Activated T-helper 17 cell treated with anti-CD3 and anti-CD28 coated beads, Interleukin-2, amount 50 U/mL, for 72 hours (primary cell): ENCODE data around the gene NEUROD4. TPM values are rescaled to one million over a fixed set of nuclear protein-coding genes. Genes with fewer than 3 reads are reported as not detected.

Experiments used
- ATAC-seq: fragments of 150-1000 bp; cut with Tn5 transposase; replicated peaks from 2 replicates; pipeline ENCODE4 v1.10.0; 2021; ENCODE audit warnings: mild to moderate bottlenecking, moderate library complexity
- H3K27ac Mint-ChIP-seq: one replicate; pipeline ENCODE4 v1.8.0; 2022; ENCODE audit warnings: mixed read lengths
- H3K27me3 Mint-ChIP-seq: one replicate; pipeline ENCODE4 v1.8.0; 2022; ENCODE audit warnings: mixed read lengths
- H3K36me3 Mint-ChIP-seq: one replicate; pipeline ENCODE4 v1.8.0; 2022; ENCODE audit warnings: low read depth, mild to moderate bottlenecking, mixed read lengths
- H3K4me1 Mint-ChIP-seq: one replicate; pipeline ENCODE4 v1.8.0; 2022; ENCODE audit warnings: mixed read lengths
- H3K4me3 Mint-ChIP-seq: one replicate; pipeline ENCODE4 v1.8.0; 2022; ENCODE audit warnings: mild to moderate bottlenecking, mixed read lengths
- H3K9me3 Mint-ChIP-seq: one replicate; pipeline ENCODE4 v1.8.0; 2022; ENCODE audit warnings: mixed read lengths
- total RNA-seq, 2 donors: library from RNA; stranded (reverse); gene quantifications; one replicate each; pipeline ENCODE4 v1.2.3, GENCODE V29; 2022

NEUROD4 gene
- total RNA-seq, 2 donors from 2014 or later, result not detected

GRCh38 chr12:54988402-54989054 is 31.2 kb upstream of the NEUROD4 start:
- Mint-ChIP-seq H3K4me1 (peaks cover 47% of the 10 kb centered on the region), H3K9me3 (no peaks in the 10 kb centered on the region), H3K4me3 (peak overlapping the region; percentile 45), H3K27me3 (no peaks in the 10 kb centered on the region), H3K27ac (no peak overlapping the region), H3K36me3 (peaks cover 15% of the 10 kb centered on the region)
- no peak for ATAC-seq

DNA sequence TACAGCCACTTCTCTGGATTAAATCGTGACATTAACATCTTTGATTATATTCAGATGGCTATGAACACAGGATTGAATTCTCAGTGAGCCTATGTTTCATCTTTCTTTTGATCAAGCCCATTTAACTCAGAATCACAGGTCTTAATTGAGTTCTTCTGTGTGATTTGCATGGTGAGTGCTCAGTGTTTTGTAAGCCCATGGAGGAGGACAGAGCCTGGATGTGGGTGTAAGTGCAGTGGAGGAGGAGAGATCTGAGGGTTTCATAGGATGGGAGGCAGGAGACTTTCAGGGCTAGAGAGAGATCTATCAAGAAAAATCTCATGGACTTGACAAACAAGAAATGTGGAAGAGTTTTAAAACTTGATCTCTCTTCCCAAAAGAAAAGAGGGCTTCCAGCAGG is 29.9 kb upstream of the NEUROD4 start:
- no peak for ATAC-seq
- H3K9me3 Mint-ChIP-seq, result no peaks in the 10 kb centered on the region
- H3K36me3 Mint-ChIP-seq, result peaks cover 6% of the 10 kb centered on the region
- peak overlapping the region; percentile 90 for H3K27ac Mint-ChIP-seq
- peak overlapping the region; percentile 85 for H3K4me3 Mint-ChIP-seq
- no peaks in the 10 kb centered on the region for H3K27me3 Mint-ChIP-seq
- peaks cover 47% of the 10 kb centered on the region for H3K4me1 Mint-ChIP-seq

DNA sequence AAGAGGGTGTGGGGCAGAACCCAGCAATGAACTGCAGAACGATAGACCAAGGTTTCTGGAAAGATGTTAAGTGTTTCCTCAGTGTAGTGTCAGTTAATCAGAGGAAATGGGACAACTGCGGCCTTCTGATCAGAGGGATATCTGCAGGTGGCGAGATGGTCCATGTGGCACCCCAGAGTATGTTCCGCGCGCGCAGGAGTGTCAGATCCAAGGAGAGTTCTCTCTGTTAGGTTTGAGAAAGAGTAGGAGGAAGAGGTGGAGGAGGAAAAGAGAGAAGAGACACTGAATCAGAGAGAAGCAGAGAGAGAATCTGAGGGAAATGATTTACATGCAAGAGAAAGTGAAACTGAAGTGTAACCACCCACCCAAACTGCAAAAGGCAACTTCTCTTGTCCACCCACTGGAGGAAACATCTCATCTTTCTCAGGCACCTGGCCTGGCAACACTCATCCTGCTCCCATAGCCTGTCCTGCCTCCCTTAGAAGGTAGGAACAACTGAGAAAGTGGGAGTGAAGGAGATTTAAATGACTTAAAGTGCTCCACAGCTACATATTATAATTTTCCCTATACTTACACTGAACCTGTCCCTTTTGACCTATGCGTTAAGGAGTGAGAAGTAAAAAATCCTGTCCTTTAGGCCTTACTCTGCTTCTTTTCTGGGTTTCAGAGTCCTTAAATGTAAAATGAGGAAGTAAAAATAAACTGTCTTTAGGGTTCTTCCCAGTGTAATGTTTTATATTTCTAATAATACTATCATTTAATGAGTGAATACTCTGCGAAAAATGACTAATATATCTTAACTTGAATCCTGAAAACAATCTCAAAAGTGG is 28.4 kb upstream of the NEUROD4 start:
- ATAC-seq, result peak; percentile 85
- H3K27ac Mint-ChIP-seq, result peak overlapping the region; percentile 90
- no peaks in the 10 kb centered on the region for H3K9me3 Mint-ChIP-seq
- H3K4me1 Mint-ChIP-seq, result peaks cover 42% of the 10 kb centered on the region
- H3K36me3 Mint-ChIP-seq, result no peaks in the 10 kb centered on the region
- no peaks in the 10 kb centered on the region for H3K27me3 Mint-ChIP-seq
- H3K4me3 Mint-ChIP-seq, result peak overlapping the region; percentile 85

DNA sequence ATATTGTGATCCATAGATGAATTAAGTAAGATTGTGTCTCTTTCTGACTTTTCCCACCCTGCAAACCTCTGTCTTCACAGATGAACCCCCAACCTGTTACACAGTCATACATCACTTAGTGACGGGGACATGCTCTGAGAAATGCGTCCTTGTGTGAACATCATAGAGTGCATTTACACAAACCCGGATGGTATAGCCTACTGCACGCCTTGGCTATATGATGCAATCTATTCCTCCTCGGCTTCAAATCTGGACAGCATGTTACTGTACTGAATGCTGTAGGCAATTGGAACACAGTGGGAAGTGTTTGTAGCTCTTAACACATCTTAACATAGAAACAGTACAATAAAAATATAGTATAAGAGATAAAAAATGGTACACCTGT is 27.8 kb upstream of the NEUROD4 start:
- Mint-ChIP-seq H3K4me3 (peak overlapping the region; percentile 85), H3K36me3 (no peaks in the 10 kb centered on the region), H3K9me3 (no peaks in the 10 kb centered on the region), H3K27ac (peak overlapping the region; percentile 90), H3K27me3 (no peaks in the 10 kb centered on the region), H3K4me1 (peaks cover 38% of the 10 kb centered on the region)
- no peak for ATAC-seq

- no peaks in the 10 kb centered on the region for H3K36me3 Mint-ChIP-seq
- H3K4me1 Mint-ChIP-seq, result peaks cover 31% of the 10 kb centered on the region
- ATAC-seq, result peak; percentile 57
- no peak overlapping the region for H3K27ac Mint-ChIP-seq
- no peak overlapping the region for H3K4me3 Mint-ChIP-seq
- H3K27me3 Mint-ChIP-seq, result no peaks in the 10 kb centered on the region
- no peaks in the 10 kb centered on the region for H3K9me3 Mint-ChIP-seq
Measured at GRCh38 chr12:54993181-54993835, 26.5 kb upstream of the NEUROD4 start.

DNA sequence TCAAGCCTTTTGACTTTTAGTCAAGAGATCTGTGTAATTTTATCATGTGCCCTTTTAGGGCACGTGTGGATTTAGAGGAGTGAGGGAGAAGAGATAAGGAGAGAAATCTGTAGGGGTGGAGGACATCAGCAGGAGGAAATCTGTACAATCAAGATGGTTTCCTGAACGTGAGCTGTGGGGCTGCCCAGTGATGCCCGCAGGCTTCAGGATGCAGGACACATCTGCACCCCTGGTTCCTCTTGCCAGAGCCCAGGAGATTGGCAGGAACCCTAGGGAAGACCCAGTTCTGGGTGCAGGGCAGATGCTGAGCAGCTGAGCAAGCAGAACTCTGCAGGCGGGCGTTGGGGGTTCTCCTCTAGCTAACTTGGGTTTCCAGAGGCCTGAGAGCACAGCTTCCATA is 23.6 kb upstream of the NEUROD4 start:
- no peaks in the 10 kb centered on the region for H3K9me3 Mint-ChIP-seq
- no peaks in the 10 kb centered on the region for H3K27me3 Mint-ChIP-seq
- no peak for ATAC-seq
- peaks cover 5% of the 10 kb centered on the region for H3K4me1 Mint-ChIP-seq
- no peak overlapping the region for H3K4me3 Mint-ChIP-seq
- no peaks in the 10 kb centered on the region for H3K36me3 Mint-ChIP-seq
- H3K27ac Mint-ChIP-seq, result no peak overlapping the region

DNA sequence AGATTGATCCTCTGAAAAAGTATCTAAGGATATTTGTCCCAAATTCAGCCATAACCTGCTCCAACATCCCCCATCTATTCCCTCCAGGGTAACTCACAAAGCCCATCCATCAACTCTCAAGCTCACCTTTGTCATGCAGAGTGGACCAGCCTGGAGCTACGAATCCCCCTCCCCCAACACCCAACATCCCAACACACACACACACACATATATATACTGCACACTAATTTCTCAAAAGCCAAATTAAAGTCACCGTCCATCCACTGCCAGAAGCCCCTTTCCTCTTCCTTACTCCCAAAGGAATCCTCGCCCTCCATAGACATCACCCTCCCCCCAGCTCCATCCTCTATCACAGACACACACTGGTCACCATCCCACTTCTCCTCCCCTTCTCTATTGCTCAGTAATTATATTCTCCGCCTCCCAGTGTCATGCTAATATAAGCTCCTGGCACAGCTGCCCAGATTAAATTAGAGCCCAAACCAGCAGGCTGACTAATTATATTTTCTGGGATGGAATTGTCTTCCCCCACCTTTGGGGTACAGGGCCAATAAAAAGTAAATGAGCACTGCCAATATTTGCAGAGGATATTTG is 21.7 kb upstream of the NEUROD4 start:
- no peak overlapping the region for H3K27ac Mint-ChIP-seq
- H3K9me3 Mint-ChIP-seq, result no peaks in the 10 kb centered on the region
- H3K36me3 Mint-ChIP-seq, result no peaks in the 10 kb centered on the region
- no peak overlapping the region for H3K4me3 Mint-ChIP-seq
- no peak for ATAC-seq
- H3K4me1 Mint-ChIP-seq, result no peaks in the 10 kb centered on the region
- no peaks in the 10 kb centered on the region for H3K27me3 Mint-ChIP-seq

DNA sequence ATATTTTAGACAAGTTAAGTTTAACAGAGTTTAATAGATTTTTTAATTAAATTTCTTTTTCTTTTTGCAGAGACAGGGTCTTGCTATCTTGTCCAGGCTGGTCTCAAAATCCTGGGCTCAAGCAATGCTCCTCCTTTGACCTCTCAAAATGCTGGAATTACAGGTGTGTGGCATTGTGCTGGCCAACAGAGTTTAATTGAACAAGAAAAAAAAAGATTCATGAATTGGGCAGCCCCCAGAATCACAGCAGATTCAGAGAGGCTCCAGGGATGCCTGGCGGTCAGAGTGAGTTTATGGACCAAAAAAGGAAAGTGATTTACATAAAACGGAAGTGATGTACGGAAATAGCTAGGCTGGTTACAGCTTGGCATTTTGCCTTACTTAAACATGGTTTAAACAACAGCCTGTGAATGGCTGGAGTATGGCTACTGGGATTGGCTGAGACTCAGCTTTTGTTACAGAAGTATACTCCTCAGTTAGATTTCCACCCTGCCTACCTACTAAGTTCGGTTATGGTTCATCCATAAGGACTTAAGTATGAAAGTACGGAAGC is 20.7 kb upstream of the NEUROD4 start:
- Mint-ChIP-seq H3K4me3 (no peak overlapping the region), H3K4me1 (no peaks in the 10 kb centered on the region), H3K36me3 (no peaks in the 10 kb centered on the region), H3K27ac (no peak overlapping the region), H3K27me3 (no peaks in the 10 kb centered on the region), H3K9me3 (no peaks in the 10 kb centered on the region)
- ATAC-seq, result no peak

- Mint-ChIP-seq H3K4me3 (no peak overlapping the region), H3K9me3 (peaks cover 3% of the 10 kb centered on the region), H3K36me3 (no peaks in the 10 kb centered on the region), H3K27me3 (peaks cover 3% of the 10 kb centered on the region), H3K27ac (no peak overlapping the region), H3K4me1 (no peaks in the 10 kb centered on the region)
- no peak for ATAC-seq
Measured at GRCh38 chr12:55001198-55001868, 18.4 kb upstream of the NEUROD4 start.

DNA sequence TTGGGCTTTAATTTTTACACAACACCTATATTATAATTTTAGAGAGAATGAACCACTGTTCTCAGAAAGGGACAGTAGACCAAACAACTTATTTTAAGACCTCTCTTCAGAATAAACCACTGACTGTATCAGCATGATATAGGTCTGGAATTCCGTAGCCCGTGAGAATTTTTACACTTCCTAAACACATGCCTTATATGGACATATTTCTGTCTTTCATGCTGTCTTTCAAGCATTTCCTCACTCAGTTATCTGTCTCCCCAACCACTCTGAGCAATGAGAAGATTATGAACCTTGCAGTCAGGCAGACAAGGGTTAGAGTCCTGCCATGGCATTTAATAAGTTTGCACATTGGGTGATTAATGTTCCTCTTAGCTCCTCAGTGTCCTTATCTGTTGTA is 17.4 kb upstream of the NEUROD4 start:
- no peaks in the 10 kb centered on the region for H3K36me3 Mint-ChIP-seq
- H3K27ac Mint-ChIP-seq, result no peak overlapping the region

GRCh38 chr12:55008944-55009585 is 10.7 kb upstream of the NEUROD4 start:
- H3K27me3 Mint-ChIP-seq, result peaks cover 17% of the 10 kb centered on the region
- no peaks in the 10 kb centered on the region for H3K36me3 Mint-ChIP-seq
- H3K4me1 Mint-ChIP-seq, result no peaks in the 10 kb centered on the region
- ATAC-seq, result no peak
- no peak overlapping the region for H3K27ac Mint-ChIP-seq
- H3K4me3 Mint-ChIP-seq, result no peak overlapping the region
- H3K9me3 Mint-ChIP-seq, result peaks cover 3% of the 10 kb centered on the region

More for the DNA sequence above, 17.4 kb upstream of the NEUROD4 start:
- Mint-ChIP-seq H3K4me3 (no peak overlapping the region), H3K27me3 (peaks cover 3% of the 10 kb centered on the region), H3K4me1 (no peaks in the 10 kb centered on the region), H3K9me3 (peaks cover 3% of the 10 kb centered on the region)
- ATAC-seq, result no peak

DNA sequence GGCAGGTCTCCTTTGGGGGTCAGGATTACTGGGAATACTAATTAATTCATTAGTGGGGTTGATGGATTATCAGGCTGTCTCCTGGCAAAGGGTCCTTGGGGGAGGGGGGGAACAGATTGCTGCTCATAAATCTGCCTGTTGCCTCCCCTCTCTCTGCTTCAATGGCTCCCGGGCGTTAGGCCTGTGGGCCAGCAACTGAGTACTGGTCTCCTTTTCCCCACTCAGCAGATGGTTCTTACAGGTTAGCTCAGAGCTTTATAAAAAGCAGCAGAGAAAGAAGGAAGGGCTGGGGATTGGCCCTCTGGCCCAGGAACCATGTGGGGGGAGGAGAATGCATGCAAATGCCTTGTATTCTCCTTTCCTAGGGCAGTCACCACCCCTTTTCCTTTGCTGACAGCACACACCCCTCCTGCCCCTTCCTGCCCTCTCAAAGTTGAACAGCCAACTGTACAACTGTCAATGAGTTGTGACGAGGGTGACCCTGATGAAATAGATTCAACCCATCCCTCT is 2.3 kb upstream of the NEUROD4 start:
- Mint-ChIP-seq H3K27ac (no peak overlapping the region), H3K36me3 (no peaks in the 10 kb centered on the region), H3K4me3 (no peak overlapping the region), H3K27me3 (peaks cover 34% of the 10 kb centered on the region), H3K4me1 (no peaks in the 10 kb centered on the region), H3K9me3 (no peaks in the 10 kb centered on the region)
- ATAC-seq, result no peak

- H3K27me3 Mint-ChIP-seq, result peaks cover 40% of the 10 kb centered on the region
- H3K9me3 Mint-ChIP-seq, result no peaks in the 10 kb centered on the region
Measured at GRCh38 chr12:55024575-55024974, 4.8 kb downstream of the NEUROD4 start.

More at GRCh38 chr12:55024575-55024974, 4.8 kb downstream of the NEUROD4 start:
- H3K4me1 Mint-ChIP-seq, result no peaks in the 10 kb centered on the region
- ATAC-seq, result no peak
- no peak overlapping the region for H3K4me3 Mint-ChIP-seq
- no peak overlapping the region for H3K27ac Mint-ChIP-seq
- H3K36me3 Mint-ChIP-seq, result no peaks in the 10 kb centered on the region
